B cell (primary cell): ENCODE measurements around the gene HLA-G. TPM values are rescaled to one million over a fixed set of nuclear protein-coding genes. Genes with fewer than 3 reads are reported as not detected.

ENCODE experiments used
- ATAC-seq: fragments of 200-7000 bp; cut with Tn5 transposase; one replicate; pipeline ENCODE4 v1.10.0; 2021; ENCODE audit warnings: low read depth, mild to moderate bottlenecking, moderate number of reproducible peaks, moderate library complexity
- CTCF ChIA-PET: fragments of 350-600 bp; sonication (Branson Sonifier 250); formaldehyde crosslinking; loops from one replicate; lab custom pipeline; 2021; ENCODE audit warnings: antibody characterized with exemption, inconsistent platforms; lab: Charles Lee
- POLR2A ChIA-PET: fragments of 350-600 bp; sonication (Branson Sonifier 250); formaldehyde crosslinking; loops from one replicate; lab custom pipeline; 2021; ENCODE audit warnings: antibody characterized with exemption; lab: Charles Lee
- DNase-seq: peaks from one replicate; pipeline ENCODE4 v3.0.0; 2013
- H2AFZ ChIP-seq: 2 replicates; pipeline ENCODE4 v1.6.1; 2012; ENCODE audit warnings: mild to moderate bottlenecking, low read depth, low read length; ENCODE audit not compliant: insufficient read depth, poor library complexity, severe bottlenecking
- H3K27ac ChIP-seq, 2 donors: 1 replicate in 1 of 2; 2 replicates in 1 of 2; pipeline ENCODE4 v1.5.1; 2012 to 2013; ENCODE audit warnings: low read length in 2 of 2, mild to moderate bottlenecking in 2 of 2, moderate library complexity in 1 of 2
- H3K27me3 ChIP-seq, 4 experiments: fragments of 200-600 bp in 1 of 4; sonication (generic) in 1 of 4; replicated peaks in 1 of 4; 1 replicate in 2 of 4; 2 replicates in 2 of 4; pipeline versions ENCODE4 v1.6.1 to v1.7.0; 2013 to 2016; ENCODE audit warnings: low read length in 3 of 4, mild to moderate bottlenecking in 2 of 4, mixed read lengths in 1 of 4, moderate library complexity in 1 of 4; ENCODE audit not compliant: insufficient read depth in 4 of 4, control insufficient read depth in 3 of 4; ENCODE audit errors: control extremely low read depth in 1 of 4
- H3K36me3 ChIP-seq, 2 experiments: replicated peaks in 1 of 2; 1 replicate in 1 of 2; 2 replicates in 1 of 2; pipeline versions ENCODE4 v1.6.1 to v1.7.1; 2013; ENCODE audit warnings: low read length in 1 of 2; ENCODE audit not compliant: insufficient read depth in 2 of 2, control insufficient read depth in 1 of 2; ENCODE audit errors: control extremely low read depth in 1 of 2, extremely low read depth in 1 of 2
- H3K4me1 ChIP-seq, 2 donors: fragments of 200-600 bp in 1 of 2; sonication (generic) in 1 of 2; 1 replicate in 1 of 2; 2 replicates in 1 of 2; pipeline versions ENCODE4 v1.5.1 to v1.6.1; 2013 to 2017; ENCODE audit warnings: low read length in 2 of 2; ENCODE audit not compliant: control insufficient read depth in 2 of 2, insufficient read depth in 2 of 2
- H3K4me2 ChIP-seq: replicated peaks from 2 replicates; pipeline ENCODE3; 2012; ENCODE audit warnings: mild to moderate bottlenecking, low read depth, low read length; ENCODE audit not compliant: poor library complexity, severe bottlenecking
- H3K4me3 ChIP-seq, 5 experiments: fragments of 200-600 bp in 1 of 5; sonication (generic) in 1 of 5; 1 replicate in 3 of 5; 2 replicates in 2 of 5; pipeline versions ENCODE4 v1.5.1 to v1.7.0; 2011 to 2016; ENCODE audit warnings: low read length in 4 of 5, mild to moderate bottlenecking in 4 of 5, low read depth in 2 of 5, control low read depth in 1 of 5, moderate library complexity in 1 of 5; ENCODE audit not compliant: insufficient read depth in 1 of 5; ENCODE audit errors: control extremely low read depth in 1 of 5, extremely low read depth in 1 of 5
- H3K79me2 ChIP-seq: fragments of 200-600 bp; sonication (generic); one replicate; pipeline ENCODE4 v1.6.0; 2016; ENCODE audit warnings: low read length; ENCODE audit not compliant: control insufficient read depth, insufficient read depth
- H3K9ac ChIP-seq: fragments of 200-600 bp; sonication (generic); 2 replicates; pipeline ENCODE4 v1.6.1; 2017; ENCODE audit warnings: mild to moderate bottlenecking, low read length, moderate library complexity
- H3K9me3 ChIP-seq, 3 donors: one replicate each; pipeline versions ENCODE4 v1.6.1 to v1.7.1; 2013; ENCODE audit warnings: low read length in 2 of 3; ENCODE audit not compliant: control insufficient read depth in 2 of 3, insufficient read depth in 1 of 3; ENCODE audit errors: control extremely low read depth in 1 of 3
- H4K20me1 ChIP-seq: 2 replicates; pipeline ENCODE4 v1.6.0; 2012; ENCODE audit warnings: mild to moderate bottlenecking, low read length; ENCODE audit not compliant: insufficient read depth, control insufficient read depth, poor library complexity, severe bottlenecking
- H3K27ac Mint-ChIP-seq: one replicate; pipeline ENCODE4 v1.8.0; 2021; ENCODE audit warnings: mixed read lengths
- H3K27me3 Mint-ChIP-seq: one replicate; pipeline ENCODE4 v1.8.0; 2021; ENCODE audit warnings: mixed read lengths
- H3K4me1 Mint-ChIP-seq: one replicate; pipeline ENCODE4 v1.8.0; 2021; ENCODE audit warnings: mixed read lengths
- H3K4me3 Mint-ChIP-seq: one replicate; pipeline ENCODE4 v1.8.0; 2021; ENCODE audit warnings: mixed read lengths
- H3K9me3 Mint-ChIP-seq: one replicate; pipeline ENCODE4 v1.8.0; 2022; ENCODE audit warnings: mixed read lengths; ENCODE audit not compliant: insufficient read depth
- EZH2 ChIP-seq: IDR thresholded peaks from 2 replicates; pipeline ENCODE4 v1.6.1; 2012; ENCODE audit warnings: borderline replicate concordance, low read depth, mild to moderate bottlenecking, moderate library complexity, low read length; ENCODE audit not compliant: insufficient read depth, poor library complexity, severe bottlenecking
- WGBS: methylation state at CpG from one replicate; pipeline ENCODE4 v1.1.5; 2013; ENCODE audit warnings: missing lambda C conversion rate; ENCODE audit not compliant: insufficient coverage; 5-methylcytosine and 5-hydroxymethylcytosine counted together
- intact Hi-C: fragments of 100-400 bp; cut with micrococcal nuclease; formaldehyde crosslinking; loops from one replicate; pipeline ENCODE4 v1.10.0; 2022
- polyA plus RNA-seq: library from polyadenylated mRNA; depleted of rRNA; stranded (reverse); fragments of >200 nt; gene quantifications from 2 replicates; pipeline ENCODE4 v1.2.3, GENCODE V29; 2012
- total RNA-seq, 2 donors: library from RNA; stranded (reverse); fragments of 120-200 nt in 1 of 2; gene quantifications; 1 replicate in 1 of 2; 2 replicates in 1 of 2; pipeline versions ENCODE4 v1.2.3 to v1.2.4, GENCODE V29; 2013 to 2022
- TF ChIP-seq, protein P1 (sequence below): fragments of 200-600 bp; IDR thresholded peaks from one replicate; pipeline ENCODE4 v1.8.0; 2022; ENCODE audit warnings: antibody characterized with exemption, mild to moderate bottlenecking

HLA-G gene
- total and polyA plus RNA-seq, 2 donors (not counting 1 experiment from before 2014, with no cell fraction given): 1.2 to 8.8 TPM

GRCh38 chr6:29853245-29853644 lies 25.6 kb downstream of the HLA-G start:
- Histone ChIP-seq H3K27ac (no peak overlapping the region), H3K9ac (no peak overlapping the region), H3K9me3 (peaks cover 0 to 3% (median 0%) of the 10 kb centered on the region in 3 donors), H4K20me1 (no peaks in the 10 kb centered on the region), H3K36me3 (no peaks in the 10 kb centered on the region), H3K4me3 (no peak overlapping the region), H3K4me1 (peaks cover 6 to 8% of the 10 kb centered on the region in 2 donors), H3K79me2 (no peaks in the 10 kb centered on the region), H3K4me2 (no peak overlapping the region), H2AFZ (no peak overlapping the region), H3K27me3 (peaks cover 0 to 46% (median 27%) of the 10 kb centered on the region in 4 experiments)
- Mint-ChIP-seq H3K27ac (no peak overlapping the region), H3K9me3 (no peaks in the 10 kb centered on the region), H3K4me1 (peaks cover 5% of the 10 kb centered on the region), H3K27me3 (peaks cover 71% of the 10 kb centered on the region), H3K4me3 (no peak overlapping the region)
- POLR2A ChIA-PET: no interaction called here
- intact Hi-C loops: no loop called here
- DNase-seq: no peak
- no peak for ATAC-seq
- CTCF ChIA-PET: interaction anchor here (1.0 to 3.1 kb wide), 2 partner anchors 160 to 200 kb away, joined by 3 to 16 read pairs; no protein-coding TSS in a partner anchor
- TF ChIP-seq EZH2: no peak
- TF ChIP-seq, protein P1, sequence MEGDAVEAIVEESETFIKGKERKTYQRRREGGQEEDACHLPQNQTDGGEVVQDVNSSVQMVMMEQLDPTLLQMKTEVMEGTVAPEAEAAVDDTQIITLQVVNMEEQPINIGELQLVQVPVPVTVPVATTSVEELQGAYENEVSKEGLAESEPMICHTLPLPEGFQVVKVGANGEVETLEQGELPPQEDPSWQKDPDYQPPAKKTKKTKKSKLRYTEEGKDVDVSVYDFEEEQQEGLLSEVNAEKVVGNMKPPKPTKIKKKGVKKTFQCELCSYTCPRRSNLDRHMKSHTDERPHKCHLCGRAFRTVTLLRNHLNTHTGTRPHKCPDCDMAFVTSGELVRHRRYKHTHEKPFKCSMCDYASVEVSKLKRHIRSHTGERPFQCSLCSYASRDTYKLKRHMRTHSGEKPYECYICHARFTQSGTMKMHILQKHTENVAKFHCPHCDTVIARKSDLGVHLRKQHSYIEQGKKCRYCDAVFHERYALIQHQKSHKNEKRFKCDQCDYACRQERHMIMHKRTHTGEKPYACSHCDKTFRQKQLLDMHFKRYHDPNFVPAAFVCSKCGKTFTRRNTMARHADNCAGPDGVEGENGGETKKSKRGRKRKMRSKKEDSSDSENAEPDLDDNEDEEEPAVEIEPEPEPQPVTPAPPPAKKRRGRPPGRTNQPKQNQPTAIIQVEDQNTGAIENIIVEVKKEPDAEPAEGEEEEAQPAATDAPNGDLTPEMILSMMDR: no peak
- 62% methylated on average over 2 of the region's 2 CpGs for WGBS

DNA sequence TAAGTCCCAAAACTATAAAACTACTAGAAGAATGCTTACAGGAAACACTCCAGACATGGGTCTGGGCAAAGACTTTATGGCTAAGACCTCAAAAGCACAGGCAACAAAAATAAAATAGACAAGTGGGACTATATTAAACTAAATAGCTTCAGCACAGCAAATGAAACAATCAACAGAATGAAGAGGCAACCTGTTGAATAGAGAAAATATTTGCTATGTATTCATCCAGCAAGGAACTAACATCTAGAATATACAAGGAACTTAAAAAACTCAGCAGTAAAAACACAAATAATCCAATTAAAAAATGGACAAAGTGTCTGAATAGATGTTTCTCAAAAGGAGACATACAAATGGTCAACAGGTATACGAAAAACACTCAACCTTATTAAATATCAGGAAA lies 30.4 kb downstream of the HLA-G start:
- H3K27ac ChIP-seq: no peak overlapping the region
- no peaks in the 10 kb centered on the region for H3K9me3 Mint-ChIP-seq
- H3K4me3 Mint-ChIP-seq: no peak overlapping the region
- ChIA-PET CTCF (interaction anchor here (1.1 kb wide), 1 partner anchor 110 kb away, joined by 3 read pairs; no protein-coding TSS in a partner anchor), POLR2A (no interaction called here)
- H2AFZ ChIP-seq: no peak overlapping the region
- ATAC-seq (no peak), DNase-seq (no peak)
- H4K20me1 ChIP-seq: no peaks in the 10 kb centered on the region
- TF ChIP-seq, protein P1: no peak
- TF ChIP-seq EZH2: no peak
- no peaks in the 10 kb centered on the region for H3K4me1 ChIP-seq
- no peak overlapping the region for H3K9ac ChIP-seq
- peaks cover 57% of the 10 kb centered on the region for H3K27me3 Mint-ChIP-seq
- H3K27me3 ChIP-seq: peaks cover 0 to 14% (median 7%) of the 10 kb centered on the region in 4 experiments
- H3K4me2 ChIP-seq: no peak overlapping the region
- no CpG with 5 or more reads among the region's 1 CpG for WGBS
- no peaks in the 10 kb centered on the region for H3K79me2 ChIP-seq
- no peaks in the 10 kb centered on the region for H3K9me3 ChIP-seq
- no peak overlapping the region for H3K27ac Mint-ChIP-seq
- no peaks in the 10 kb centered on the region for H3K36me3 ChIP-seq
- H3K4me3 ChIP-seq: no peak overlapping the region
- no peaks in the 10 kb centered on the region for H3K4me1 Mint-ChIP-seq
- intact Hi-C loops: no loop called here
